HG02571 (cell line): ENCODE results near the gene DAPL1.

ENCODE experiments used
- ATAC-seq: cut with Tn5 transposase; IDR thresholded peaks from one replicate; pipeline ENCODE4 v1.9.1; 2021; ENCODE audit warnings: mild to moderate bottlenecking, moderate library complexity; ENCODE audit not compliant: unreplicated experiment

Gene DAPL1

GRCh38 chr2:158776231-158776630, 18.9 kb upstream of the DAPL1 start:
- ATAC-seq = no peak

GRCh38 chr2:158777077-158777476, 18.0 kb upstream of the DAPL1 start:
- ATAC-seq = no peak

- ATAC-seq = no peak
Measured at GRCh38 chr2:158778243-158778642, 16.9 kb upstream of the DAPL1 start.

GRCh38 chr2:158779621-158780020, 15.5 kb upstream of the DAPL1 start:
- ATAC-seq = no peak

GRCh38 chr2:158781353-158781961, 13.7 kb upstream of the DAPL1 start:
- ATAC-seq = no peak

GRCh38 chr2:158782136-158782535, 13.0 kb upstream of the DAPL1 start:
- no peak for ATAC-seq

- no peak for ATAC-seq
Measured at GRCh38 chr2:158782616-158783015, 12.5 kb upstream of the DAPL1 start.

GRCh38 chr2:158783923-158784322, 11.2 kb upstream of the DAPL1 start:
- ATAC-seq = no peak

GRCh38 chr2:158786897-158787296, 8.2 kb upstream of the DAPL1 start:
- no peak for ATAC-seq

GRCh38 chr2:158788951-158789350, 6.2 kb upstream of the DAPL1 start:
- ATAC-seq = no peak

- no peak for ATAC-seq
Measured at GRCh38 chr2:158796652-158797051, 1.5 kb downstream of the DAPL1 start.

- no peak for ATAC-seq
Measured at GRCh38 chr2:158797963-158798700, 3.0 kb downstream of the DAPL1 start.

GRCh38 chr2:158799181-158799580, 4.1 kb downstream of the DAPL1 start:
- ATAC-seq = no peak

- no peak for ATAC-seq
Measured at GRCh38 chr2:158803506-158803905, 8.4 kb downstream of the DAPL1 start.

GRCh38 chr2:158805255-158805654, 10.1 kb downstream of the DAPL1 start:
- ATAC-seq = no peak

- ATAC-seq = no peak
Measured at GRCh38 chr2:158805936-158806335, 10.8 kb downstream of the DAPL1 start.

- no peak for ATAC-seq
Measured at GRCh38 chr2:158806941-158807340, 11.8 kb downstream of the DAPL1 start.

GRCh38 chr2:158808426-158808825, 13.3 kb downstream of the DAPL1 start:
- no peak for ATAC-seq

- ATAC-seq = no peak
Measured at GRCh38 chr2:158809816-158810215, 14.7 kb downstream of the DAPL1 start.

GRCh38 chr2:158810731-158811460, 15.8 kb downstream of the DAPL1 start:
- no peak for ATAC-seq

- ATAC-seq = no peak
Measured at GRCh38 chr2:158815166-158815565, 20.0 kb downstream of the DAPL1 start.

GRCh38 chr2:158815658-158816057, 20.5 kb downstream of the DAPL1 start:
- ATAC-seq = no peak
